Inflammatory macrophage treated with lipopolysaccharide for 4 hours (primary cell): ENCODE results near the gene MTREX.
A peak's percentile ranks its signal among the peaks of the same experiment; 100 is the strongest.
"Not testable (repeated sequence)": the region's sequence is repeated elsewhere in the genome, so short reads cannot be mapped to it uniquely, and the experiment has no call there.

ENCODE experiments used
- DNase-seq: peaks from one replicate; pipeline ENCODE4 v3.0.0-alpha.2; 2020

MTREX gene

DNA sequence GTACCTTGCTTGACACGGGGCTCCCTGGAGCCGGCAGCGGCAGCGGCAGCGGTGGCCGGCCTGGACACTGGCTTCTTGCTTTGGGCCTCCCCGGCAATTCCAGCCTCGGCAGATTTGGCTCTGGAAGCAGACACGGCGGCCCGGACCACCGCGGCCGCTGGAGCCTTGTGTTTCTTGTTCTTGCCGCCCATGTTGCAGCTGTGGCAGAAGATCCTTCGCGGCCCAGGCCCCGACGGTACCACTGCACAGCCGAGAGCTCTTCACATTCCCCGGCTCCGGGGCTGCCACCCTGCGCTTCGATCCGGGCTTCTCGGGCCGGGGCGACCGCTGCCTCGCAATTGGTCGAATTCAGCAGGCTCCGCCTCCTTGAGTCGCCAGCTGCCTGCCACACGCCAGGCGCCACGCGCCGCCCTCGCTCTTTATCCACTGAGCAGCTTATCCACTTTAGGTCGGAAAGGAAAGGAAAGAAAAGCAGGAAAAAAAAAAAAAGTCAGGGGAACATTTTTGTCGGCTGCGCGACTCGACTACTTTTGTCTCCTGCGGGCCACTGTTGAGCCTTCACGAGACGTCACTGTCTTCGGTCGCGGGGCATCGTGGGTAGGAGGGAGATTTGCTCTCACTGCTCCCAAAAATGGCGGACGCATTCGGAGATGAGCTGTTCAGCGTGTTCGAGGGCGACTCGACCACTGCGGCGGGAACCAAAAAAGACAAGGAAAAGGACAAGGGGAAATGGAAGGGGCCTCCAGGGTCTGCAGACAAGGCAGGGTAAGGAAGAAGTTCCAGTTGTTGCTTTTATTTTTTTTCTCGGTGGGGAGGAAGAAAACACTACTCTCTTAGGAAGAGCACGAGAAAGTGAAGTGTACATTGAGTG lies at the start of gene MTREX, which contains the start of gene DHX29:
Gene MTREX (plus strand): TSS at position 607 of the 871 bp plus-strand sequence. CDS start 25 bp downstream, at position 632.
Gene DHX29 (minus strand): TSS at position 312 of the 871 bp plus-strand sequence. CDS start 121 bp downstream, at position 191.
- DNase-seq, result peak; percentile 89

DNA sequence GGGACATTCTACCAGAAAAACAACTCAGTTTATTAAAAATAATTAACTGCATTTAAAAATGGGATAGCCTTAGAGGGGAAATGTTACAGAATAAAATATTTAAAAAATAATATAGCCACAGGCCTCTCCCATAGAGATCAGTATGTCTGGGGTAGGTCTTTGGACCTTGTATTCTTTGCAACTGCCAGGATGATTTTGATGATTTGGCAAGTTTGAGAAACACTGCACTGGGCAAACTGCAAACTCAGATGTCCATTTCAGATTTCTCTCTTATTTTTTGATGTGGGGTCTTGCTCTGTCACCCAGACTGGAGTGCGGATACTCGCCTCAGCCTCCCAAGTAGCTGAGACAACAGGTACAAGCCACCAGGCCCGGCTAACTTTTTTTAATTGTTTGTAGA lies 49.5 kb upstream of the MTREX start:
- DNase-seq, result no peak

DNA sequence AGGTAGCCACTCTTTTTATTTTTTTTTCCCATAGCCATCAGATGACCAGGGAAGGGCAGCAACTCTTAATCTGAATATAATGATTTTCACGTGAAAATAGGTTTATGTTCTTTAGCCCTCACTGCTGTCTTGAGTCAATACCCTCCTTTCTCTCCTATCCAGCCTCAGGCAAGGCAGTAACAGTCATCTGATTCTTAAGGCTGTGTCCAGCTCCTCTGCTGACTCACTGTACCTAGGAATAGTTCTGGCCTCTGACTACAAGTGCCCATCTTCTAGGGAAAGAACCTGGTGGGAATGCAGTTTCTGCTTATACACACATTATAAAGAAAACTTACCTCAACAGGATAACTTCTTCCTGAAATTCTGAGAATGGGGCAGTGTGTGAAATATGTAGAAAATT lies 31.0 kb upstream of the MTREX start:
- DNase-seq, result no peak

GRCh38 chr5:55278778-55279177 lies 29.0 kb upstream of the MTREX start:
- no peak for DNase-seq

GRCh38 chr5:55286411-55286933 lies 21.3 kb upstream of the MTREX start:
- no peak for DNase-seq

- no peak for DNase-seq
Measured at GRCh38 chr5:55289808-55290207, 18.0 kb upstream of the MTREX start.

DNA sequence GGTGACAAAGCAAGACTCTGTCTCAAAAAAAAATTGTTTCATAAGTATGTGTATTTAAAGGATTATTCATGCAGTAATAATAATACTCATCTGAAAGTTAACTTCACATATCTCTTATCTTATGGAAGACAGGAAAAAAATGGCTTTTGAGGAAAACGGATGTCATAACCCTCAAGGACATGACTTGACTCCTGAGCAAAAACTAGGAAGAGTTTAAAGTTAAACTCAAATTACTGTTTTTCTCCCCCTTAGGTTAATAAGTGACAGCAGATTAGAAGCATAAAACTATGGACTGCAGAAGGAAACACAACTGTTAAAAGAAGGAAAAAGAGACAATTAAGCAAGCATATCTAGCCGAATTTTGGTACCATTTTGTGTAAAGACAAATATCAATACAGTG lies 16.8 kb upstream of the MTREX start:
- no peak for DNase-seq

GRCh38 chr5:55294935-55295334 lies 12.9 kb upstream of the MTREX start:
- no peak for DNase-seq

DNA sequence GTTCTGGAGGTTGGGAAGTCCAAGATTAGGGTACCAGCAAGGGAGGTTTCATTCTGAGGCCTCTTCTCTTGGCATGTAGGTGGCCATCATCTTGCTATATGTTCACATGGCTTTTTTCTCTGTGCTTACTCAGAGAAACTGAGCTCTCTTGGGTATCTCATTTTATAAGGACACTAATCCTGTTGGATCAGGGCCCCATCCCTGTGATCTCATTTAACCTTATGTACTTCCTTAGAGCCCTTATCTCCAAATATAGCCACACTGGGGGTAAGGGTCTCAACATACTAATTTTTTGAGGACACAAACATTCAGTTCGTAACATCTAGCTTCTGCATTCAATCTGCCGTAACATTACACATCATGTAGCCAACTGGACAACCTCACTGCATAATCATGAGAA lies 6.9 kb upstream of the MTREX start:
- no peak for DNase-seq

DNA sequence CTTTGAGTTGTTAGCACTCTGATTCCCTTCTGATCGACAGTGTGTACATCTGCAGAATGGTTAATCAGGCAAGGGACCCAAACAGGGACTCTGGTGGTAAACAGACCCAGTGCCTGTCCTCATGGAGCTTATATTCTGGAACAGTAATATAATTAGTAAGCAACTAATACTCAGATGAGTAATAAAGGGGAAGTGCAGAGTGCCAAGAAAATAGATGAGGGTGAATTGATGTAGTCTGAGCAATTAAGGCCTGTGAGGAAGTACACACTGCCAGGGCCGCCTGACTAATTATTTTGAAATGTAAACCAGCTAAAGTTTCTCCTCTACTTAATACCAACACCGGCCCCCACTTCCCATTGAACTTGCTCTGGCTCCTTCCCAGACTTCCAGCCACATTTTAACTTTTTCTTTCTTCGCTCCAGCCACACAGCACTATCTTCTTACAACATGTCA lies 4.5 kb upstream of the MTREX start:
- peak; percentile 86 for DNase-seq

GRCh38 chr5:55304584-55304983 lies 3.2 kb upstream of the MTREX start:
- DNase-seq, result no peak

DNA sequence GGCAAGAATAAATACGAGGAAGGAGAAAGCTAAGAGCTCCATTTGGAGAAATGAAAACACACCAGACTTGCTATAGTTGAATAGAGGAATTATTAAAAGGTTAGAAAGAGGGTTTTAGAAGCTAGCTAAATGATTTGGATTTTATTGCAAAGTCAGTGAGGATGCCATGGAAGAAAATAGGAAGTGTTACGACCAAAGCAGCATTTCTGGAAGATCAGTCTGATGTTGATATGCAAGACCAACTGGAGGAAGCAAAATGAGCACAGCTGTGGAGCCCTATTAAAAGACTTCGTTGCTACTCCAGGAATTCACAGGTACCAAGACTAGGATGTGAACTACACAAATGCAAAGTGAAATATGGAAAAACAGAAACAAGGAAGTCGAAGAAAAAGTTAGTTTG lies 2.4 kb upstream of the MTREX start:
- no peak for DNase-seq

- no peak for DNase-seq
Measured at GRCh38 chr5:55306641-55307382, 977 bp upstream of the MTREX start.

DNA sequence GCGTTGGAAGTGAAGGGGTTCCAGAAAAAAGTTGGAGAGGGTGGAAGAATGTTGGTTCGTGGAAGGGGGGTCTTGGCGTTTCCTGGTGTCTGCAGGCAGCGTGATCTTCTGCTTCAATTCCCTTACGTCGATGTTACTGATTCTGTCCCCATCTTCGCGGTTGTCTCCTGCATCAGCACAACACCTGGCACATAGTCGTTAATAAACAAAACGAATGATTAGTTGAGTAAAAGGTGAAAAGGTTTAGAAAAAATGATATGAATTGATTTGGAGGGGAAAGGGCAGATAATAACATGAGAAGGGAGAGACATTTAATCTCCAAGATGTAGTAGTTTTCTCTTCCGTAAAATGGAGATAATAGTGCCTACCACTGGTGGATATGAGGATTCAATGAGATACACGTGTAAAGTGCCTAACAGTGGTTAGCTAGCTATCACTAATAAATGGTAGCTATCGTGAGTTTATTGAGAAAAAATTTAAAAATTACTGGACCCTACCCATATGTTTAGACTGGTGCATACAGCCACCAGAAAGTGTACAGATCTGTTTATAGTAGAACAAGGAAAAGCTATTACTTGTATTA lies 556 bp downstream of the MTREX start:
- DNase-seq, result peak; percentile 27

DNA sequence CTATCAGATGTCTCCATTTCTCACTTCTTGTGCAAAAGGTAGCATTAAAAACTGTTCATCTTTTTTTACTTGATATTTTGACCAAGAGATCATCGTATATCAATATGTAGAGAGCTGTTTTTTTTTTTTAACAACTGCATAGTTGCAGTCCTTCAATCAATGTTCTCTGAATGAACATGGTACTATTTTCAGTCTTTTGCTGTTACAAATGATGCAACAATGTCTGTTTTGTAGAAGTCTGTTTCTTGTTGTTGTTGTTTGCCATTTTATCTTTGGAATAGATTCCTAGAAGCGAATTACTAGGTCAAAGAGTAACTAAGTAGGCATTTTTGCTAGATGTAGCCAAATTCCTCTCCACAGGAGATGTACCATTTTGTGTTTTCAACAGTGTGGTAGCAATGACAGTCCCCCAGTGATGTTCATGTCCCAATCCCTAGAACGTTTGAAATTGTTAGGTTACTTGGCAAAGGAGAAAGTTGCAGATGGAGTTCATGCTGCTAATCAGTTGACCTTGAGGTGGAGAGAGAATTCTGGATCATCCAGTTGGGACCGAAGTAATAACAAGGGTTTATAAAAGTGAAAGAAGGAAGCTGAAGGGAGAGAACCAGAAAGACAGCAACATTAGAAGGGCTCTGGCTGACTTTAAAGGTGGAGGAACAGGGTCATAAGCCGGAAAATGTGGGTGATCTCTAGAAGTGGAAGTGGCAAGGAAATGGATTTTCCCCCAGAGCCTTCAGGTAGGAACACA lies 6.3 kb downstream of the MTREX start:
- DNase-seq, result no peak

DNA sequence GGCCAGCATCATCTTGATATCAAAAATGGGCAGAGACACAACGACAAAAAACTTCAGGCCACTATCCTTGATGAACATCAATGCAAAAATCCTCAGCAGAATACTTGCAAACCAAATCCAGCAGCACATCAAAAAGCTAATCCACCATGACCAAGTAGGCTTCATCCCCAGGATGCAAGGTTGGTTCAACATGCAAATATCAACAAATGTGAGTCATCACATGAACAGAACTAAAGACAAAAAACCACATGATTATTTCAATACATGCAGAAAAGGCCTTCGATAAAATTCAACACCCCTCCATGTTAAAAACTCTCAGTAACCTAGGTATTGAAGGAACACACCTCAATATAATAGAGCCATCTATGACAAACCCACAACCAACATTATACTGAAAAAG lies 8.5 kb downstream of the MTREX start:
- DNase-seq, result no peak

- peak; percentile 23 for DNase-seq
Measured at GRCh38 chr5:55316837-55317236, 9.0 kb downstream of the MTREX start.

DNA sequence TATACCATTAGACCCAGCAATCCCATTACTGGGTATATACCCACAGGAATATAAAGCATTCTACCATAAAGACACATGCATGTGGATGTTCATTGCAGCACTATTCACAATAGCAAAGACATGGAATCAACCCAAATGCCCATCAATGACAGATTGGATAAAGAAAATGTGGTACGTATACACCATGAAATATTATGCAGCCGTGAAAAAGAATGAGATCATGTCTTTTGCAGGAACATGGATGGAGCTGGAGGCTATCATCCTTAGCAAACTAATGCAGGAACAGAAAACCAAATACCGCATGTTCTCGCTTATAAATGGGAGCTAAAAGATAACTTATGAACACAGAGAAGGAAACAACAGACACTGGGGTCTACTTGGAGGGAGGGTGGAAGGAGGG lies 10.4 kb downstream of the MTREX start:
- DNase-seq, result not testable (repeated sequence)

- no peak for DNase-seq
Measured at GRCh38 chr5:55319491-55319890, 11.7 kb downstream of the MTREX start.

DNA sequence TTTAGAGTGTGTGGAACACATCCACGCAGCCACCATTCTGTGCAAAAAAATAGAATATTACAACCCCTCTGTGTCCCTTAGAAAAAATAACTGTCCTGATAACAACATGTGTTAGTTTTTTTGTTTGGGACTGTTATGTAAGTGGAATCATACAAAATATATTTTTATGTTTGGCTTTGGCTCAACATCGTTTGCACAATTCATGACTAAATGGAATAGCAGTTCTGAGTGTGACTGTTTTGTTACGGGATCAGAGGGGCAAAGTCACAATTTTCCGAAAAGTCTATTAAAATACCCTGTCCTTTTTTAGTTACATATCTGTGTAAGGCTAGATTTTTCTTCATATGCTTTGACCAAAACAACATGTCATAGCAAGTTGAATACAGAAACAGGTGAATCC lies 12.8 kb downstream of the MTREX start:
- DNase-seq, result no peak

GRCh38 chr5:55324006-55324405 lies 16.2 kb downstream of the MTREX start:
- no peak for DNase-seq

DNA sequence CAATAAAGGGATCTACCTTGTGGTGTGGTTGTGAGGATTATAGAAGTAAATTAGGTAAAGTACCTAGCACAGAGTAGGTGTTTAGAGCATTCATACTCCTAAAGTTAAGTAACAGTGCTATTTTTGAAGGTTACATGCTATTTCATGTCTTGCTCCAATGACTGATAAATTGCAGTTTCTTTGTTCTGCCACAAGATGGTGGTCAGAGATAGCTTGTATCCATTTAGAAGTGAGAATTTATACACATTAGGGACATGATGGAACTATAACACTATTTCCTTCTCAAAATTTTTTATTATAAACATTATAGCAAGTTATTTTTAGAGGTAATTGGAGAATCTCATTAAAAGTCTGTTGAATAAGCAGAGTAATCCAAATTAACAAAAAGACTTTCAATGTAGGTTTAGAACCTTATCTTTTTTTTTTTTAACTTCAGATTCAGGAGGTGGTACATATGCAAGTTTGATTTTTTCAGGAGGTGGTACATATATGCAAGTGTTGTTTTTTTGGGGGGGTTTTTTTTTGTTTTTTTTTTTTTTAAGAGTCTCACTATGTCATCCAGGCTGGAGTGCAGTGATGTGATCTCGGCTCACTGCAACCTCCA lies 17.1 kb downstream of the MTREX start:
- DNase-seq, result peak; percentile 46
